Panc1 (cell line): ENCODE measurements around the gene PRMT3. TPM values are rescaled to one million over a fixed set of nuclear protein-coding genes. Genes with fewer than 3 reads are reported as not detected.

Experiments
- ATAC-seq: fragments of 200-7000 bp; cut with Tn5 transposase; 2 replicates; pipeline ENCODE4 v1.9.1; 2020; ENCODE audit warnings: mild to moderate bottlenecking, moderate library complexity
- BruUV-seq: library from RNA; stranded (reverse); fragments of 400-500 nt; replicated peaks from 2 replicates; lab custom pipeline; 2021; lab: Mats Ljungman, UMichigan
- CTCF ChIA-PET: fragments of 300-600 bp; sonication (Branson Sonifier 250); formaldehyde crosslinking; loops from one replicate; lab custom pipeline; 2022; ENCODE audit warnings: antibody characterized with exemption; lab: Charles Lee
- POLR2A ChIA-PET: fragments of 300-600 bp; sonication (Branson Sonifier 250); formaldehyde crosslinking; loops from one replicate; lab custom pipeline; 2022; ENCODE audit warnings: antibody characterized with exemption; lab: Charles Lee
- DNase-seq: peaks from one replicate; pipeline ENCODE4 v3.0.0-alpha.2; 2010; ENCODE audit warnings: low read depth, low spot score
- H3K27ac ChIP-seq: 2 replicates; pipeline ENCODE4 v1.5.1; 2011; ENCODE audit warnings: mild to moderate bottlenecking, low read length, inconsistent platforms
- H3K27me3 ChIP-seq: fragments of 200-500 bp; sonication (Bioruptor generic); 2 replicates; pipeline ENCODE4 v1.6.0; 2014; ENCODE audit warnings: low read length, inconsistent platforms; ENCODE audit not compliant: control insufficient read depth, insufficient read depth
- H3K36me3 ChIP-seq: fragments of 200-500 bp; sonication (Bioruptor generic); 2 replicates; pipeline ENCODE4 v1.5.1; 2014; ENCODE audit warnings: inconsistent platforms, mild to moderate bottlenecking, low read length, moderate library complexity; ENCODE audit not compliant: control insufficient read depth, insufficient read depth
- H3K4me1 ChIP-seq: 2 replicates; pipeline ENCODE4 v1.5.1; 2011; ENCODE audit warnings: inconsistent platforms, mild to moderate bottlenecking, low read length, moderate library complexity; ENCODE audit not compliant: control insufficient read depth, insufficient read depth
- H3K4me3 ChIP-seq, 2 experiments: 2 replicates each; pipeline ENCODE4 v1.5.1; 2011 to 2012; ENCODE audit warnings: low read depth in 2 of 2, low read length in 2 of 2, mild to moderate bottlenecking in 2 of 2, inconsistent platforms in 1 of 2, moderate library complexity in 1 of 2
- H3K9me3 ChIP-seq: fragments of 200-500 bp; sonication (Bioruptor generic); 2 replicates; pipeline ENCODE4 v1.5.1; 2014; ENCODE audit warnings: low read depth, mild to moderate bottlenecking, inconsistent platforms, low read length, moderate library complexity; ENCODE audit not compliant: control insufficient read depth, insufficient read depth
- CTCF ChIP-seq: fragments of 450-650 bp; IDR thresholded peaks from 2 replicates; pipeline ENCODE4 v1.5.1; 2017; ENCODE audit warnings: mild to moderate bottlenecking
- POLR2AphosphoS5 ChIP-seq: IDR thresholded peaks from 2 replicates; pipeline ENCODE4 v1.6.1; 2012; ENCODE audit warnings: mild to moderate bottlenecking, low read depth, low read length, moderate library complexity
- SIN3A ChIP-seq: IDR thresholded peaks from 2 replicates; pipeline ENCODE4 v1.6.1; 2012; ENCODE audit warnings: low read depth, mild to moderate bottlenecking, low read length, moderate library complexity, borderline replicate concordance; ENCODE audit not compliant: insufficient read depth
- TCF7L2 ChIP-seq: IDR thresholded peaks from 2 replicates; pipeline ENCODE4 v1.6.1; 2011; ENCODE audit warnings: mild to moderate bottlenecking, low read depth, low read length, inconsistent platforms
- in situ Hi-C: cut with HindIII; loops from 2 replicates; pipeline ENCODE4 v1.10.0; 2016; ENCODE audit warnings: low sequenced_read_pairs, low pct_unique_long_range_greater_than_20kb
- intact Hi-C: fragments of 100-400 bp; cut with micrococcal nuclease; formaldehyde crosslinking; loops from one replicate; pipeline ENCODE4 v1.10.0; 2022; ENCODE audit not compliant: unreplicated experiment
- total RNA-seq: library from RNA; stranded (reverse); gene quantifications from one replicate; pipeline ENCODE4 v1.2.1, GENCODE V29; 2021; ENCODE audit not compliant: unreplicated experiment
- TF ChIP-seq, protein P1 (sequence below), 2 experiments: IDR thresholded peaks; 2 replicates each; pipeline ENCODE4 v1.6.1; 2011 to 2012; ENCODE audit warnings: low read depth in 2 of 2, control low read depth in 1 of 2, low read length in 1 of 2, mild to moderate bottlenecking in 1 of 2, moderate library complexity in 1 of 2; ENCODE audit not compliant: insufficient read depth in 1 of 2

Gene PRMT3
- total RNA-seq, 1 experiment from 2014 or later, result 31.2 TPM

DNA sequence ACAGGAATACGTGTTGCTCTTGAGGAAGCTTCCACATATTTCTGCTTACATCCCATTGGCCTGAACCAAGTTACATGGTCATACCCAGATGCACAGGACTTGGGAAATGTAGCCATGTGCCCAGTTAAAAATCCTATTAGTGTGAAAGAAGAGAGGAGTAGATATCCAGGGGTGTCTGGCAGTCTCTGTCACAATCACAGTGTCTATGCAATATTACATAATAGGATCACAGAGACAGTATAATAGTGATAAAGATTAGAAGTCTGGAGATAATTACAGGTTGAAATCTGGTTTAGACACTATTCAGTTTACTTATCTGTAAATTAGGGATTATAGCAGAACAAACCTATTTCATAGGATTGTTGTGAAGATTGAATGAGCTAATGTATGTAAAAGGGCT, 149.3 kb downstream of the PRMT3 start:
- BruUV-seq, result no TSS peak
- TF ChIP-seq, protein P1, sequence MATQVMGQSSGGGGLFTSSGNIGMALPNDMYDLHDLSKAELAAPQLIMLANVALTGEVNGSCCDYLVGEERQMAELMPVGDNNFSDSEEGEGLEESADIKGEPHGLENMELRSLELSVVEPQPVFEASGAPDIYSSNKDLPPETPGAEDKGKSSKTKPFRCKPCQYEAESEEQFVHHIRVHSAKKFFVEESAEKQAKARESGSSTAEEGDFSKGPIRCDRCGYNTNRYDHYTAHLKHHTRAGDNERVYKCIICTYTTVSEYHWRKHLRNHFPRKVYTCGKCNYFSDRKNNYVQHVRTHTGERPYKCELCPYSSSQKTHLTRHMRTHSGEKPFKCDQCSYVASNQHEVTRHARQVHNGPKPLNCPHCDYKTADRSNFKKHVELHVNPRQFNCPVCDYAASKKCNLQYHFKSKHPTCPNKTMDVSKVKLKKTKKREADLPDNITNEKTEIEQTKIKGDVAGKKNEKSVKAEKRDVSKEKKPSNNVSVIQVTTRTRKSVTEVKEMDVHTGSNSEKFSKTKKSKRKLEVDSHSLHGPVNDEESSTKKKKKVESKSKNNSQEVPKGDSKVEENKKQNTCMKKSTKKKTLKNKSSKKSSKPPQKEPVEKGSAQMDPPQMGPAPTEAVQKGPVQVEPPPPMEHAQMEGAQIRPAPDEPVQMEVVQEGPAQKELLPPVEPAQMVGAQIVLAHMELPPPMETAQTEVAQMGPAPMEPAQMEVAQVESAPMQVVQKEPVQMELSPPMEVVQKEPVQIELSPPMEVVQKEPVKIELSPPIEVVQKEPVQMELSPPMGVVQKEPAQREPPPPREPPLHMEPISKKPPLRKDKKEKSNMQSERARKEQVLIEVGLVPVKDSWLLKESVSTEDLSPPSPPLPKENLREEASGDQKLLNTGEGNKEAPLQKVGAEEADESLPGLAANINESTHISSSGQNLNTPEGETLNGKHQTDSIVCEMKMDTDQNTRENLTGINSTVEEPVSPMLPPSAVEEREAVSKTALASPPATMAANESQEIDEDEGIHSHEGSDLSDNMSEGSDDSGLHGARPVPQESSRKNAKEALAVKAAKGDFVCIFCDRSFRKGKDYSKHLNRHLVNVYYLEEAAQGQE (IDR thresholded peaks at IDR 0.05; ENCODE audit: insufficient read depth in 1 of 2, low read depth in 2 of 2, low read length in 1 of 2), result no peak
- no peak for TF ChIP-seq POLR2AphosphoS5
- TF ChIP-seq SIN3A, result no peak
- no peak for TF ChIP-seq TCF7L2
- DNase-seq (no peak), ATAC-seq (no peak)
- intact Hi-C loops (no loop called here), in situ Hi-C loops (no loop called here)
- Histone ChIP-seq H3K27me3 (no peaks in the 10 kb centered on the region; the same call in 1 of the 2 replicates), H3K4me3 (no peak overlapping the region), H3K27ac (no peak overlapping the region), H3K4me1 (no peaks in the 10 kb centered on the region), H3K36me3 (no peaks in the 10 kb centered on the region), H3K9me3 (no peaks in the 10 kb centered on the region)
- ChIA-PET POLR2A (no interaction called here), CTCF (no interaction called here)

- Histone ChIP-seq H3K4me1 (no peaks in the 10 kb centered on the region), H3K4me3 (no peak overlapping the region), H3K27ac (no peak overlapping the region), H3K36me3 (no peaks in the 10 kb centered on the region), H3K9me3 (no peaks in the 10 kb centered on the region), H3K27me3 (no peaks in the 10 kb centered on the region; the same call in 1 of the 2 replicates)
- DNase-seq, result no peak
- ChIA-PET POLR2A (no interaction called here), CTCF (no interaction called here)
- BruUV-seq, result no TSS peak
- TF ChIP-seq CTCF (no peak), SIN3A (no peak), TCF7L2 (no peak), POLR2AphosphoS5 (no peak)
- TF ChIP-seq, protein P1 (IDR thresholded peaks at IDR 0.05; ENCODE audit: insufficient read depth in 1 of 2, low read depth in 2 of 2, low read length in 1 of 2), result no peak
- ATAC-seq, result no peak
- intact Hi-C loops (no loop called here), in situ Hi-C loops (no loop called here)
Measured at GRCh38 chr11:20541503-20541902, 154.0 kb downstream of the PRMT3 start.
